Left ventricle myocardium inferior (tissue), 1 donor: ENCODE results near the gene CREG1. TPM values are rescaled to one million over a fixed set of nuclear protein-coding genes. Genes with fewer than 3 reads are reported as not detected.

Source experiments
- DNase-seq: peaks from one replicate; pipeline ENCODE4 v3.0.0-alpha.2; 2020
- H3K27ac ChIP-seq: fragments of 200-600 bp; replicated peaks from 2 replicates; pipeline ENCODE4 v1.8.0; 2021
- H3K27me3 ChIP-seq: fragments of 200-600 bp; 2 replicates; pipeline ENCODE4 v1.8.0; 2021; ENCODE audit warnings: low read depth
- H3K36me3 ChIP-seq: fragments of 200-600 bp; 2 replicates; pipeline ENCODE4 v1.8.0; 2021
- H3K4me1 ChIP-seq: fragments of 200-600 bp; 2 replicates; pipeline ENCODE4 v1.8.0; 2021
- H3K4me3 ChIP-seq: fragments of 200-600 bp; 2 replicates; pipeline ENCODE4 v1.8.0; 2021; ENCODE audit warnings: mild to moderate bottlenecking, moderate library complexity
- H3K9me3 ChIP-seq: fragments of 200-600 bp; replicated peaks from 2 replicates; pipeline ENCODE4 v1.8.0; 2021
- CTCF ChIP-seq: fragments of 200-600 bp; IDR thresholded peaks from 2 replicates; pipeline ENCODE4 v1.8.0; 2021; ENCODE audit warnings: antibody characterized with exemption, mild to moderate bottlenecking, borderline replicate concordance
- intact Hi-C: fragments of 100-400 bp; cut with micrococcal nuclease; formaldehyde crosslinking; loops from one replicate; pipeline ENCODE4 v1.11.0; 2022
- total RNA-seq: library from RNA; stranded (reverse); fragmentation: NEBNext Ultra II Directional; extraction: Animal tissue kit (Norgen Biotek cat#: 25700); gene quantifications from one replicate; pipeline ENCODE4 v1.2.1, GENCODE V29; 2021
- donor health status: DM: no; HTN: yes; CAD: no; lungs with severe emphysema.

CREG1 gene
- total RNA-seq, 1 donor from 2014 or later = 81.3 TPM

- intact Hi-C loops = no loop called here
- no peak overlapping the region for H3K4me3 ChIP-seq
- no peak for TF ChIP-seq CTCF
- H3K4me1 ChIP-seq = no peaks in the 10 kb centered on the region
- H3K9me3 ChIP-seq = no peaks in the 10 kb centered on the region
- H3K36me3 ChIP-seq = no peaks in the 10 kb centered on the region
- DNase-seq = no peak
- peaks cover 48% of the 10 kb centered on the region for H3K27me3 ChIP-seq
- no peak overlapping the region for H3K27ac ChIP-seq
Measured at GRCh38 chr1:167502192-167502551, 51.4 kb downstream of the CREG1 start.

- intact Hi-C loops = no loop called here
Measured at GRCh38 chr1:167501515-167502191, 51.9 kb downstream of the CREG1 start.

GRCh38 chr1:167500283-167500860 lies 53.2 kb downstream of the CREG1 start:
- no peak overlapping the region for H3K4me3 ChIP-seq
- H3K27me3 ChIP-seq = peaks cover 50% of the 10 kb centered on the region
- no peak for TF ChIP-seq CTCF
- H3K27ac ChIP-seq = no peak overlapping the region
- DNase-seq = no peak
- H3K36me3 ChIP-seq = no peaks in the 10 kb centered on the region
- intact Hi-C loops = no loop called here
- no peaks in the 10 kb centered on the region for H3K9me3 ChIP-seq
- H3K4me1 ChIP-seq = no peaks in the 10 kb centered on the region

More at GRCh38 chr1:167501515-167502191, 51.9 kb downstream of the CREG1 start:
- H3K9me3 ChIP-seq = no peaks in the 10 kb centered on the region
- H3K27me3 ChIP-seq = peaks cover 46% of the 10 kb centered on the region
- no peak overlapping the region for H3K27ac ChIP-seq
- no peak overlapping the region for H3K4me3 ChIP-seq
- no peaks in the 10 kb centered on the region for H3K36me3 ChIP-seq
- DNase-seq = no peak
- H3K4me1 ChIP-seq = no peaks in the 10 kb centered on the region
- no peak for TF ChIP-seq CTCF

- no peak for TF ChIP-seq CTCF
- DNase-seq = no peak
- intact Hi-C loops = no loop called here
- peaks cover 55% of the 10 kb centered on the region for H3K27me3 ChIP-seq
- no peaks in the 10 kb centered on the region for H3K36me3 ChIP-seq
- no peaks in the 10 kb centered on the region for H3K9me3 ChIP-seq
- H3K4me1 ChIP-seq = no peaks in the 10 kb centered on the region
- H3K27ac ChIP-seq = no peak overlapping the region
- H3K4me3 ChIP-seq = no peak overlapping the region
Measured at GRCh38 chr1:167499664-167500101, 53.9 kb downstream of the CREG1 start.

- DNase-seq = no peak
- Histone ChIP-seq H3K27ac (no peak overlapping the region), H3K9me3 (no peaks in the 10 kb centered on the region), H3K36me3 (no peaks in the 10 kb centered on the region), H3K27me3 (peaks cover 55% of the 10 kb centered on the region), H3K4me3 (no peak overlapping the region), H3K4me1 (no peaks in the 10 kb centered on the region)
- TF ChIP-seq CTCF = no peak
- intact Hi-C loops = no loop called here
Measured at GRCh38 chr1:167499106-167499505, 54.5 kb downstream of the CREG1 start.
